HAP-1 (cell line): ENCODE measurements around the gene KTI12.
"Not testable (repeated sequence)": the region's sequence is repeated elsewhere in the genome, so short reads cannot be mapped to it uniquely, and the experiment has no call there.

Experiments used
- DNase-seq, 2 experiments: peaks; one replicate each; pipeline ENCODE4 v3.0.0-alpha.2; 2016 to 2020; ENCODE audit warnings: low spot score in 2 of 2
- H3K27me3 ChIP-seq: fragments of 250-450 bp; sonication (Bioruptor Pico); 2 replicates; pipeline ENCODE4 v1.5.1; 2020; ENCODE audit warnings: low read depth, mild to moderate bottlenecking, moderate library complexity
- H3K36me3 ChIP-seq: fragments of 250-450 bp; sonication (Bioruptor Pico); replicated peaks from 2 replicates; pipeline ENCODE4 v1.5.1; 2020; ENCODE audit warnings: mild to moderate bottlenecking
- H3K4me1 ChIP-seq: fragments of 250-450 bp; sonication (Bioruptor Pico); 2 replicates; pipeline ENCODE4 v1.5.1; 2020; ENCODE audit warnings: mild to moderate bottlenecking
- H3K4me3 ChIP-seq: fragments of 250-450 bp; sonication (Bioruptor Pico); 2 replicates; pipeline ENCODE4 v1.5.1; 2020; ENCODE audit warnings: mild to moderate bottlenecking, moderate library complexity
- H3K9me3 ChIP-seq: fragments of 250-450 bp; sonication (Bioruptor Pico); 2 replicates; pipeline ENCODE4 v1.5.1; 2020; ENCODE audit warnings: mild to moderate bottlenecking, moderate library complexity
- in situ Hi-C: fragments of 300-500 bp; cut with MboI; formaldehyde crosslinking; loops from 3 replicates; pipeline ENCODE4 v1.14.3; 2020; ENCODE audit warnings: low sequenced_read_pairs, inconsistent platforms, mixed read lengths

The KTI12 gene

GRCh38 chr1:52028328-52028727 is 5.3 kb downstream of the KTI12 start:
- no peak for DNase-seq
- Histone ChIP-seq H3K4me3 (no peak overlapping the region), H3K9me3 (no peaks in the 10 kb centered on the region), H3K27me3 (no peaks in the 10 kb centered on the region), H3K36me3 (peaks cover 20% of the 10 kb centered on the region), H3K4me1 (peaks cover 18% of the 10 kb centered on the region)
- in situ Hi-C loops: no loop called here

DNA sequence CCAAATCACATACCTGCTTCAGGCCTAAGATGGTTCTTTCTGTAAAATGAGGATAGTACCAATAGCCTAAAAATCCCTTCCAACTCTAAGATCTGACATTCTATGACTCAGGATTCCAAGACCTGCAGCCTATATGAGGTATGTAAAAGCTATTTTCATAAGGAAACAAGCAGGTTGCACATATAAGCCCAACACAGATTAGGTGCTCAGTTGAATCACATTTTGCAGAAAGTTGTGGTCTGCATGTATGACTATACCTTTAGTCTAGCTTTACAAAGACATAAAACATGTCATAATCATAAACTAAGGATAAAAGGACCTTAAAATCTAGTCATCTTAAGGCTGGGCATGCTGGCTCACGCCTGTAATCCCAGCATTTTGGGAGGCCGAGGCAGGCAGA is 7.3 kb downstream of the KTI12 start:
- H3K9me3 ChIP-seq: no peaks in the 10 kb centered on the region
- in situ Hi-C loops: no loop called here
- H3K36me3 ChIP-seq: peaks cover 19% of the 10 kb centered on the region

DNA sequence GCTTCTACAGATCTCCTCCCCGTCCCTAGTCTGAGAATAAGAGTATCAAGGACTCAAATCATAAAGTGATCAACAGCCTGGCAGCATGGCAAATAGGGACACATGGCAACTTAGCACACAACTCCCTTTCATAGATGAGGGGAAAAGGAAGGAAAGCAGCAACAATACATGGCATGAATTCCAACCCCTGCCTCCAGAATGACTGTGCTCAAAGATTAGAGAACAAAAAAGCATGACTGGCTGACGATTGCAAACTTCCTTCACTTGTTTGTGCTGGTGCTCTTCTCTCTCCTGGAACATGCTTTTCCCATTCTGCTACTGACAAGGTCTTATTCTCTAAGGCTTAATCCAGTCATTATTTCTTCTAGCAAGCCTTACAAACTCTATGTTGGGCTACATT is 11.5 kb downstream of the KTI12 start:
- Histone ChIP-seq H3K9me3 (no peaks in the 10 kb centered on the region), H3K36me3 (peaks cover 31% of the 10 kb centered on the region), H3K27me3 (no peaks in the 10 kb centered on the region), H3K4me1 (no peaks in the 10 kb centered on the region), H3K4me3 (no peak overlapping the region)
- DNase-seq: no peak
- in situ Hi-C loops: no loop called here

More for the DNA sequence above, 7.3 kb downstream of the KTI12 start:
- H3K4me3 ChIP-seq: no peak overlapping the region
- no peak for DNase-seq
- no peaks in the 10 kb centered on the region for H3K27me3 ChIP-seq
- peaks cover 18% of the 10 kb centered on the region for H3K4me1 ChIP-seq

DNA sequence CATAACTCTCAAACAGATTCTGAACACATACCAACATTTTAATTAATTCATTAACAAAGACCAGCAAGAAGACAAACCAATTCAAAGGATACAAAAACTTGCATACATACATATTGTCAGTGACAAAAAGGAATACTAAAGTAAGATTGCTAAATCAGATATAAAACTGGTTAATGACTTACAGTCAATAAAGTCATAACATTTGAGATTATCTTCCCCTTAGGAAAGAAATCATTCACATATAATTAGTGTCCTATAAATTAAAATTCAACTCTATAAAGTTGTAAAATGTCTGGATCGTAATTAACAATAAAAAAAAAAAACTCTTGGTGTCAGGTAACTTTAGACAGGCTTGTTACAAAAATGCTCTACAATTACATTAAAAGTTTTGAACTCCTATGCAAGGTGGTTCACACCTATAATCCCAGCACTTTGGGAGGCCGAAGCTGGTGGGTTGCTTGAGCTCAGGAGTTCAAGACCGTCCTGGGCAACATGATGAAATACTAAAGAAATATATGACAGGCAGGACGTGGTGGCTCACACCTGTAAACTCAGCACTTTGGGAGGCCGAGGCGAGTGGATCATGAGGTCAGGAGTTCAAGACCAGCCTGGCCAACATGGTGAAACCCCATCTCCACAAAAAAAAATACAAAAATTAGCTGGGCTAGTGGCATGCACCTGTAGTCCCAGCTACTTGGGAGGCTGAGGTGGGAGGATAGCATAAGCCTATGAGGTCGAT is 25.4 kb downstream of the KTI12 start:
- no peak overlapping the region for H3K4me3 ChIP-seq
- H3K4me1 ChIP-seq: peaks cover 37% of the 10 kb centered on the region
- no peaks in the 10 kb centered on the region for H3K27me3 ChIP-seq
- 0 out of 2 replicates have a peak, but pooled peaks cover 2% of the 10 kb centered on the region for H3K9me3 ChIP-seq
- DNase-seq: peak; percentile 13 to 16
- in situ Hi-C loops: no loop called here
- H3K36me3 ChIP-seq: no peaks in the 10 kb centered on the region

DNA sequence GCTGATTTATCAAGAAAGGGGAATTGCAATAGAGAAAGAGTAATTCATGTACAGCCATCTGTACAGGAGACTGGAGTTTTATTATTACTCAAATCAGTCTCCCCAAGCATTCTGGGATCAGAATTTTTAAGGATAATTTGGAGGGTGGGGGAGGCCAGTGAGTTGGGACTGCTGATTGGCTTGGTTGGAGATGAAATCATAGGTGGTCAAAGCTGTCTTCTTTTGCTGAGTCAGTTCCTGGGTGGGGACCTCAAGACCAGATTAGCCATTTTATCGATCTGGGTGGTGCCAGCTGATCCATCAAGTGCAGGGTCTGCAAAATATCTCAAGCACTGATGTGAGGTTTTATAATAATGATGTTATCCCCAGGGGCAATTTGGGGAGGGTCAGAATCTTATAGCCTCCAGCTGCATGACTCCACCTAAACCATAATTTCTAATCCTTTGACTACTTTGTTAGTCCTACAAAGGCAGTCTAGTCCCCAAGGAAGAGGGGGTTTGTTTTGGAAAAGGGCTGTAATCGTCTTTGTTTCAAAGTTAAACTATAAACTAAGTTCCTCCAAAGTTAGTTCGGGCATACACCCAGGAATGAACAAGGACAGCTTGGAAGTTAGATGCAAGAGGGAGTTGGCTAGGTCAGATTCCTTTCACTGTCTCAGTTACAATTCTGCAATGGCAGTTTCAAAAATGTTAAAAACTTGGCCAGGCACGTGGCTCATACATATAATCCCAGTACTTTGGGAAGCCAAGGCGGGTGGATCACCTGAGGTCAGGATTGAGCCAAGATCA is 26.2 kb downstream of the KTI12 start:
- 0 out of 2 replicates have a peak, but pooled peaks cover 2% of the 10 kb centered on the region for H3K9me3 ChIP-seq
- no peaks in the 10 kb centered on the region for H3K36me3 ChIP-seq
- peak; percentile 77 to 91 for DNase-seq
- H3K4me1 ChIP-seq: peaks cover 37% of the 10 kb centered on the region
- peak overlapping the region; percentile 15 for H3K4me3 ChIP-seq
- H3K27me3 ChIP-seq: no peaks in the 10 kb centered on the region
- in situ Hi-C loops: no loop called here

GRCh38 chr1:52006081-52006553 is 27.5 kb downstream of the KTI12 start:
- H3K27me3 ChIP-seq, H3K36me3 ChIP-seq, H3K9me3 ChIP-seq, in situ Hi-C loops: not testable (repeated sequence)
- peaks cover 37% of the 10 kb centered on the region for H3K4me1 ChIP-seq
- H3K4me3 ChIP-seq: peak overlapping the region; percentile 14
- peak; percentile 57 for DNase-seq

GRCh38 chr1:52005548-52005947 is 28.1 kb downstream of the KTI12 start:
- H3K36me3 ChIP-seq, in situ Hi-C loops, H3K27me3 ChIP-seq, H3K9me3 ChIP-seq: not testable (repeated sequence)
- peak; percentile 63 to 84 for DNase-seq
- Histone ChIP-seq H3K4me3 (peak overlapping the region; percentile 14; the same call in 1 of the 2 replicates), H3K4me1 (peaks cover 37% of the 10 kb centered on the region)

- no peak overlapping the region for H3K4me3 ChIP-seq
- DNase-seq: no peak
- in situ Hi-C loops: no loop called here
These were observed 29.7 kb downstream of the KTI12 start for GRCh38 chr1:52003877-52004276.

DNA sequence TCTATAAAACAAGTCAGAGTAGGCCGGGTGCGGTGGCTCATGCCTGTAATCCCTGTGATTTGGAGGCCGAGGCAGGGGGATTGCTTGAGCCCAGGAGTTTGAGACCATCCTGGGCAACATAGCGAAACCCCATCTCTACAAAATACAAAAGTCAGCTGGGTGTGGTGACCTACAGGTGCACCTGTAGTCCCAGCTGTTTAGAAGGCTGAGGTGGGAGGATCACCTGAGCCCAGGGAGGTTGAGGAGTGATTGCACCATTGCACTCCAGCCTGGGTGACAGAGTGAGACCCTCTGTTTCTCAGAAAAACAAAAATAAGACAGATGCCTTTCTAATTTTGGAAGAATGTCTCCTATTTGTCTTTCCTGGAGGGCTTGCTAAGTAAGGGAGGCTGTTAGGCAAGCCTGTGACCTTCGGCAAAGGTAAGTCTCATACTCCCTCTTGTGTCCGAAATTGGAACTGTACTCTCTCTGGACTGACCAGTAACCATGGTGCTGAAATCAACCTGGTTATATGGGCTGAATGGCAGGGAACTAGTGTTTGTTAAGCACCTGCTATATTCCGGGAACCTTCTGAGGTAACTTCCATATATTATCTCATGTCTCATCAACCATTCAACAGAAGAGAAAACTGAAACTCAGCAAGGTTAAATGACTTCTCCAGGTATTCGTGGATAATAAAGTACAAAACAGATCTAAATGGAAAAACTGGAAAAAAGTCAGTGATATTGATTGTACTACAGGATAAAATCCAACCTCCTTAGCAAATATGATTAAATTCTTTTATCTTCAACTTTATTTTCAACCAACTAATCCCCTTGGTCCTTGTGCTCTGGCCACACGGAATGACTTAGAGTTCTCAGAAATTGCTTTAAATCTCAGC is 31.3 kb downstream of the KTI12 start:
- Histone ChIP-seq H3K4me1 (peaks cover 20% of the 10 kb centered on the region), H3K36me3 (no peaks in the 10 kb centered on the region), H3K27me3 (no peaks in the 10 kb centered on the region), H3K9me3 (0 out of 2 replicates have a peak, but pooled peaks cover 2% of the 10 kb centered on the region), H3K4me3 (no peak overlapping the region)
- DNase-seq: peak; percentile 87 to 90
- in situ Hi-C loops: no loop called here

More at GRCh38 chr1:52003877-52004276, 29.7 kb downstream of the KTI12 start:
- Histone ChIP-seq H3K4me1 (peaks cover 34% of the 10 kb centered on the region), H3K9me3 (0 out of 2 replicates have a peak, but pooled peaks cover 2% of the 10 kb centered on the region), H3K27me3 (no peaks in the 10 kb centered on the region), H3K36me3 (no peaks in the 10 kb centered on the region)

- in situ Hi-C loops: loop anchor here (5.0 kb wide), 1 partner anchor 96 kb away; no protein-coding TSS in a partner anchor
- no peak for DNase-seq
These were observed 34.9 kb downstream of the KTI12 start for GRCh38 chr1:51998701-51999100.

GRCh38 chr1:51997974-51998382 is 35.6 kb downstream of the KTI12 start:
- no peaks in the 10 kb centered on the region for H3K36me3 ChIP-seq
- H3K4me3 ChIP-seq: no peak overlapping the region
- in situ Hi-C loops: loop anchor here (5.0 kb wide), 1 partner anchor 96 kb away; no protein-coding TSS in a partner anchor
- no peaks in the 10 kb centered on the region for H3K4me1 ChIP-seq
- no peaks in the 10 kb centered on the region for H3K27me3 ChIP-seq
- no peaks in the 10 kb centered on the region for H3K9me3 ChIP-seq
- DNase-seq: no peak

More at GRCh38 chr1:51998701-51999100, 34.9 kb downstream of the KTI12 start:
- H3K4me3 ChIP-seq: no peak overlapping the region
- H3K27me3 ChIP-seq: no peaks in the 10 kb centered on the region
- no peaks in the 10 kb centered on the region for H3K4me1 ChIP-seq
- no peaks in the 10 kb centered on the region for H3K36me3 ChIP-seq
- no peaks in the 10 kb centered on the region for H3K9me3 ChIP-seq

- H3K27me3 ChIP-seq: no peaks in the 10 kb centered on the region
- peak; percentile 64 to 94 for DNase-seq
- peaks cover 4% of the 10 kb centered on the region; the same call in 1 of the 2 replicates for H3K36me3 ChIP-seq
- in situ Hi-C loops: no loop called here
- H3K4me3 ChIP-seq: peak within 1 kb of the TSS; percentile 50
- no peaks in the 10 kb centered on the region for H3K9me3 ChIP-seq
- H3K4me1 ChIP-seq: no peaks in the 10 kb centered on the region; the same call in 1 of the 2 replicates
These were observed 43.1 kb downstream of the KTI12 start, which contains the start of gene RAB3B for GRCh38 chr1:51990478-51990965. Gene RAB3B (minus strand): TSS chr1:51990700. CDS start chr1:51977117, 13,583 bp downstream.
